Central memory CD8-positive, alpha-beta T cell (primary cell): ENCODE results near the gene BSN.

Source experiments
- ATAC-seq: fragments of 150-1000 bp; cut with Tn5 transposase; replicated peaks from 2 replicates; pipeline ENCODE4 v1.10.0; 2022; ENCODE audit warnings: mild to moderate bottlenecking, moderate FRiP score, moderate number of reproducible peaks; ENCODE audit not compliant: poor library complexity, severe bottlenecking; ENCODE audit errors: extremely low read depth
- DNase-seq, 2 donors: peaks; one replicate each; pipeline ENCODE4 v3.0.0; 2021; ENCODE audit warnings: low spot score in 2 of 2
- H3K27ac Mint-ChIP-seq: one replicate; pipeline ENCODE4 v1.8.0; 2022; ENCODE audit warnings: low read depth, mild to moderate bottlenecking, moderate library complexity, mixed read lengths
- H3K27me3 Mint-ChIP-seq: one replicate; pipeline ENCODE4 v1.8.0; 2022; ENCODE audit warnings: mixed read lengths
- H3K36me3 Mint-ChIP-seq: one replicate; pipeline ENCODE4 v1.8.0; 2022; ENCODE audit warnings: mild to moderate bottlenecking, moderate library complexity, mixed read lengths; ENCODE audit not compliant: insufficient read depth
- H3K4me1 Mint-ChIP-seq: one replicate; pipeline ENCODE4 v1.8.0; 2022; ENCODE audit warnings: mixed read lengths
- H3K4me3 Mint-ChIP-seq: one replicate; pipeline ENCODE4 v1.8.0; 2022; ENCODE audit warnings: mild to moderate bottlenecking, moderate library complexity, mixed read lengths
- H3K9me3 Mint-ChIP-seq: one replicate; pipeline ENCODE4 v1.8.0; 2022; ENCODE audit warnings: mixed read lengths

BSN gene

GRCh38 chr3:49647741-49648140 is 93.5 kb downstream of the BSN start:
- H3K4me3 Mint-ChIP-seq: no peak overlapping the region
- H3K27me3 Mint-ChIP-seq: no peaks in the 10 kb centered on the region
- H3K27ac Mint-ChIP-seq: no peak overlapping the region
- ATAC-seq (no peak), DNase-seq (no peak)
- H3K4me1 Mint-ChIP-seq: no peaks in the 10 kb centered on the region
- H3K36me3 Mint-ChIP-seq: peaks cover 3% of the 10 kb centered on the region
- no peaks in the 10 kb centered on the region for H3K9me3 Mint-ChIP-seq

DNA sequence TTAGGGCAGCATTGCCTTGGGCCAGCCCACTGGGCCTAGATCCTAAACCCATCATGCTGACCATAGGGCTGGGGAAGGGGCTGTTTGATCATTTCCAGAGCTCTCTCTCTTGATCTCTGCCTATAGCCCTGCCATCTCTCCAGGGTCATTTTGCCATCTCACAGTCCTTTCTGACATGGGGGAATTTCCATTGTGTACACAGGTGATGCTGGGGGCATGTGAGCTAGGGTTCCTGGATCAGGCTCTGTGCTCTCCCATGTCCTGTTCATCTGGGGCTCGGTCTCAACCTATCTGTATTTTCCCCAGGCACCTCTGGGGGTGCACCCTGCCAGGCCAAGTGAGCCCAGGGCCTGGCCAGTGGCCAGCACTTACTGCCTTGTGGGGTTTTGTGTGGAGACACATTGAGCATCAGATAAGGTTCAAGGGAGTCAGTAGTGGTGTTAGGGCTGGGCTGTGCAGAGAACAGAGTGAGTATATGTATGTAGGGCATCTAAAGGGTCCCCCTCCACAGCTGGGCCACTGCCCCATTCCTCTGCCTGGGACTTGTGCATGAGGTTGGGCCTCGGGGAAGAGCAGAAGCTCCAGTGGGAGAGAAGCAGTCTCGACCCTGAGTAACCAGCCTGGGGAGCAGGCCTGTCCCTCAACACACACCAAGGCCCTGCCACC is 94.2 kb downstream of the BSN start:
- Mint-ChIP-seq H3K36me3 (peaks cover 3% of the 10 kb centered on the region), H3K4me3 (no peak overlapping the region), H3K27me3 (no peaks in the 10 kb centered on the region), H3K9me3 (no peaks in the 10 kb centered on the region), H3K27ac (no peak overlapping the region), H3K4me1 (no peaks in the 10 kb centered on the region)
- DNase-seq: no peak
- ATAC-seq: no peak

- Mint-ChIP-seq H3K27me3 (no peaks in the 10 kb centered on the region), H3K9me3 (no peaks in the 10 kb centered on the region), H3K27ac (no peak overlapping the region), H3K4me3 (no peak overlapping the region), H3K36me3 (peaks cover 3% of the 10 kb centered on the region), H3K4me1 (no peaks in the 10 kb centered on the region)
- ATAC-seq (no peak), DNase-seq (no peak)
Measured at GRCh38 chr3:49649576-49649975, 95.3 kb downstream of the BSN start.

- DNase-seq (no peak), ATAC-seq (no peak)
- Mint-ChIP-seq H3K36me3 (peaks cover 3% of the 10 kb centered on the region), H3K9me3 (no peaks in the 10 kb centered on the region), H3K4me3 (no peak overlapping the region), H3K27ac (no peak overlapping the region), H3K4me1 (no peaks in the 10 kb centered on the region), H3K27me3 (no peaks in the 10 kb centered on the region)
Measured at GRCh38 chr3:49650177-49650576, 95.9 kb downstream of the BSN start.

DNA sequence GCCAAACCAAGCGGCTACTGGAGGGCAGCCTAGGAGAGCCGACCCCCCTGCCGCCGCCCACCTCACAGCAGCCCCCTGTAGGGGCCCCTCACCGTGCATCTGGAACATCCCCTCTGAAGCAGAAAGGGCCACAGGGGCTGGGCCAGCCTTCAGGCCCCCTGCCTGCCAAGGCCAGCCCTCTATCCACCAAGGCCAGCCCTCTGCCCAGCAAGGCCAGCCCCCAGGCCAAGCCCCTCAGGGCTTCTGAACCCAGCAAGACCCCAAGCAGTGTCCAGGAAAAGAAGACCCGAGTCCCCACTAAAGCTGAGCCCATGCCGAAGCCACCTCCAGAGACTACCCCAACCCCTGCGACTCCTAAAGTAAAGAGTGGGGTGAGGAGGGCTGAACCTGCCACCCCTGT is 96.4 kb downstream of the BSN start:
- Mint-ChIP-seq H3K4me1 (no peaks in the 10 kb centered on the region), H3K4me3 (no peak overlapping the region), H3K27ac (no peak overlapping the region), H3K27me3 (no peaks in the 10 kb centered on the region), H3K36me3 (peaks cover 3% of the 10 kb centered on the region), H3K9me3 (no peaks in the 10 kb centered on the region)
- no peak for ATAC-seq
- DNase-seq: no peak

DNA sequence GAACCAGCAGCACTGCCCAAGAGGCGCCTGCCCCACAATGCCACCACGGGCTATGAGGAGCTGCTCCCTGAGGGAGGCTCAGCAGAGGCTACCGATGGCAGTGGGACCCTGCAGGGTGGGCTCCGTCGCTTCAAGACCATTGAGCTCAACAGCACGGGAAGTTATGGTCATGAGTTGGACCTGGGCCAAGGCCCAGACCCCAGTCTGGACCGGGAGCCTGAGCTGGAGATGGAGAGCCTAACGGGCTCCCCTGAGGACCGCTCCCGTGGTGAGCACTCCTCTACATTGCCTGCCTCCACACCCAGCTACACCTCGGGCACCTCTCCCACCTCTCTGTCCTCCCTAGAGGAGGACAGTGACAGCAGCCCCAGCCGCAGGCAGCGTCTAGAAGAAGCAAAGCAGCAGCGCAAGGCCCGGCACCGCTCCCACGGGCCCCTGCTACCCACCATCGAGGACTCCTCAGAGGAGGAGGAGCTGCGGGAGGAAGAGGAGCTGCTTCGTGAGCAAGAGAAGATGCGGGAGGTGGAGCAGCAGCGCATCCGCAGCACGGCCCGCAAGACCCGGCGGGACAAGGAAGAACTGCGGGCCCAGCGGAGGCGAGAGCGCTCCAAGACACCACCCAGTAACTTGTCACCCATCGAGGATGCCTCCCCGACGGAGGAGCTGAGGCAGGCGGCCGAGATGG is 98.1 kb downstream of the BSN start:
- no peak for DNase-seq
- H3K27me3 Mint-ChIP-seq: no peaks in the 10 kb centered on the region
- H3K36me3 Mint-ChIP-seq: peaks cover 3% of the 10 kb centered on the region
- H3K4me3 Mint-ChIP-seq: no peak overlapping the region
- H3K27ac Mint-ChIP-seq: no peak overlapping the region
- no peak for ATAC-seq
- H3K9me3 Mint-ChIP-seq: no peaks in the 10 kb centered on the region
- no peaks in the 10 kb centered on the region for H3K4me1 Mint-ChIP-seq

GRCh38 chr3:49652903-49653415 is 98.7 kb downstream of the BSN start:
- no peak overlapping the region for H3K4me3 Mint-ChIP-seq
- H3K9me3 Mint-ChIP-seq: no peaks in the 10 kb centered on the region
- peaks cover 3% of the 10 kb centered on the region for H3K36me3 Mint-ChIP-seq
- ATAC-seq (no peak), DNase-seq (no peak)
- H3K27ac Mint-ChIP-seq: no peak overlapping the region
- H3K27me3 Mint-ChIP-seq: no peaks in the 10 kb centered on the region
- H3K4me1 Mint-ChIP-seq: no peaks in the 10 kb centered on the region

DNA sequence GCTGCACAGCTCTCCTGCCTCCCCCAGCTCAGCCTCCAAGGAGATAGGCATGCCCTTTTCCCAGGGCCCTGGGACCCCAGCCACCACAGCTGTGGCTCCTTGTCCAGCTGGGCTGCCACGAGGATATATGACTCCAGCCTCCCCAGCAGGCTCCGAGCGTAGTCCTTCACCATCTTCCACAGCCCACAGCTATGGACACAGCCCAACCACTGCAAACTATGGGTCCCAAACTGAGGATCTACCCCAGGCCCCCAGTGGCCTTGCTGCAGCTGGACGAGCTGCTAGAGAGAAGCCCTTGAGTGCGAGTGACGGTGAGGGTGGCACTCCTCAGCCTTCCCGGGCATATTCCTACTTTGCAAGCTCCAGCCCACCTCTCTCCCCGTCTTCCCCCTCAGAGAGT is 99.3 kb downstream of the BSN start:
- Mint-ChIP-seq H3K36me3 (no peaks in the 10 kb centered on the region), H3K4me1 (no peaks in the 10 kb centered on the region), H3K27me3 (no peaks in the 10 kb centered on the region), H3K9me3 (no peaks in the 10 kb centered on the region), H3K27ac (no peak overlapping the region), H3K4me3 (no peak overlapping the region)
- ATAC-seq: no peak
- DNase-seq: no peak

DNA sequence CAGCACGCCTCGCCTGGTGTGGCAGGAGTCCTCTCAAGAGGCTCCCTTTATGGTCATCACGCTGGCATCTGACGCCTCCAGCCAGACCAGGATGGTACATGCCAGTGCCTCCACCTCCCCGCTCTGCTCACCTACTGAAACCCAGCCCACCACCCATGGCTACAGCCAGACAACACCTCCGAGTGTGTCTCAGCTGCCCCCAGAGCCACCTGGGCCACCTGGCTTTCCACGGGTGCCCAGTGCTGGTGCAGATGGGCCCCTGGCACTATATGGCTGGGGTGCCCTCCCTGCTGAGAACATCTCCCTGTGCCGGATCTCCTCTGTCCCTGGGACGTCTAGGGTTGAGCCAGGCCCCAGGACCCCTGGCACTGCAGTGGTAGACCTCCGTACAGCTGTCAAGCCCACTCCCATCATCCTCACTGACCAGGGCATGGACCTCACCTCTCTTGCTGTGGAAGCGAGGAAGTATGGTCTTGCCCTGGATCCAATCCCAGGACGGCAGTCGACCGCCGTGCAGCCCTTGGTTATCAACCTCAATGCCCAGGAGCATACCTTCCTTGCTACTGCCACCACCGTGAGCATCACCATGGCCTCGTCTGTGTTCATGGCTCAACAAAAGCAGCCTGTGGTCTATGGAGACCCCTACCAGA is 100.0 kb downstream of the BSN start:
- H3K4me1 Mint-ChIP-seq: no peaks in the 10 kb centered on the region
- DNase-seq (no peak), ATAC-seq (no peak)
- H3K4me3 Mint-ChIP-seq: no peak overlapping the region
- H3K9me3 Mint-ChIP-seq: no peaks in the 10 kb centered on the region
- H3K36me3 Mint-ChIP-seq: no peaks in the 10 kb centered on the region
- H3K27me3 Mint-ChIP-seq: no peaks in the 10 kb centered on the region
- H3K27ac Mint-ChIP-seq: no peak overlapping the region

GRCh38 chr3:49654955-49655556 is 100.8 kb downstream of the BSN start:
- DNase-seq (no peak), ATAC-seq (no peak)
- H3K27ac Mint-ChIP-seq: no peak overlapping the region
- no peaks in the 10 kb centered on the region for H3K36me3 Mint-ChIP-seq
- H3K27me3 Mint-ChIP-seq: no peaks in the 10 kb centered on the region
- H3K4me3 Mint-ChIP-seq: no peak overlapping the region
- no peaks in the 10 kb centered on the region for H3K9me3 Mint-ChIP-seq
- H3K4me1 Mint-ChIP-seq: no peaks in the 10 kb centered on the region

- Mint-ChIP-seq H3K4me1 (no peaks in the 10 kb centered on the region), H3K4me3 (no peak overlapping the region), H3K36me3 (no peaks in the 10 kb centered on the region), H3K27ac (no peak overlapping the region), H3K9me3 (no peaks in the 10 kb centered on the region), H3K27me3 (no peaks in the 10 kb centered on the region)
- DNase-seq (no peak), ATAC-seq (no peak)
Measured at GRCh38 chr3:49655731-49656285, 101.5 kb downstream of the BSN start.

- Mint-ChIP-seq H3K27me3 (peaks cover 6% of the 10 kb centered on the region), H3K36me3 (no peaks in the 10 kb centered on the region), H3K4me1 (no peaks in the 10 kb centered on the region), H3K9me3 (no peaks in the 10 kb centered on the region), H3K4me3 (no peak overlapping the region), H3K27ac (no peak overlapping the region)
- no peak for DNase-seq
- no peak for ATAC-seq
Measured at GRCh38 chr3:49656541-49657112, 102.3 kb downstream of the BSN start.
